Mesendoderm (in vitro differentiated cells): ENCODE data around the gene AURKA.
"Not testable (repeated sequence)": the region's sequence is repeated elsewhere in the genome, so short reads cannot be mapped to it uniquely, and the experiment has no call there.

ENCODE experiments used
- DNase-seq: peaks from one replicate; pipeline ENCODE4 v3.0.0; 2013
- H2AK5ac ChIP-seq: 2 replicates; pipeline ENCODE4 v1.6.1; 2013; ENCODE audit warnings: low read length, inconsistent platforms
- H2BK120ac ChIP-seq: 2 replicates; pipeline ENCODE4 v1.6.1; 2013; ENCODE audit warnings: low read depth, mild to moderate bottlenecking, low read length, moderate library complexity, mixed read lengths
- H2BK15ac ChIP-seq: replicated peaks from 2 replicates; pipeline ENCODE4 v1.6.1; 2013; ENCODE audit warnings: low read depth, mild to moderate bottlenecking, moderate library complexity
- H2BK5ac ChIP-seq: 2 replicates; pipeline ENCODE4 v1.6.1; 2013; ENCODE audit warnings: low read length, inconsistent platforms
- H3K18ac ChIP-seq: 2 replicates; pipeline ENCODE4 v1.6.1; 2013; ENCODE audit warnings: mild to moderate bottlenecking, low read length, mixed read lengths
- H3K23ac ChIP-seq: one replicate; pipeline ENCODE4 v1.6.1; 2013; ENCODE audit warnings: low read length
- H3K27ac ChIP-seq: 2 replicates; pipeline ENCODE4 v1.5.1; 2013; ENCODE audit warnings: low read depth, mild to moderate bottlenecking, inconsistent platforms, low read length, moderate library complexity
- H3K27me3 ChIP-seq: 2 replicates; pipeline ENCODE4 v1.6.1; 2013; ENCODE audit warnings: low read length, control low read depth, mild to moderate bottlenecking, inconsistent platforms; ENCODE audit not compliant: insufficient read depth, poor library complexity
- H3K36me3 ChIP-seq: 2 replicates; pipeline ENCODE4 v1.6.1; 2013; ENCODE audit warnings: low read length, inconsistent platforms; ENCODE audit not compliant: control insufficient read depth, insufficient read depth
- H3K4ac ChIP-seq: one replicate; pipeline ENCODE4 v1.6.1; 2013; ENCODE audit warnings: low read depth, mild to moderate bottlenecking, low read length, moderate library complexity
- H3K4me1 ChIP-seq: 2 replicates; pipeline ENCODE4 v1.6.1; 2013; ENCODE audit warnings: low read depth, low read length, inconsistent platforms; ENCODE audit not compliant: control insufficient read depth
- H3K4me2 ChIP-seq: 2 replicates; pipeline ENCODE4 v1.6.1; 2013; ENCODE audit warnings: low read length
- H3K4me3 ChIP-seq: 2 replicates; pipeline ENCODE4 v1.5.1; 2013; ENCODE audit warnings: mild to moderate bottlenecking, low read length
- H3K56ac ChIP-seq: one replicate; pipeline ENCODE4 v1.6.1; 2013; ENCODE audit warnings: low read length
- H3K79me1 ChIP-seq: 2 replicates; pipeline ENCODE4 v1.6.1; 2013; ENCODE audit warnings: low read length, inconsistent platforms
- H3K79me2 ChIP-seq: 2 replicates; pipeline ENCODE4 v1.6.1; 2013; ENCODE audit warnings: mild to moderate bottlenecking, low read length; ENCODE audit not compliant: control insufficient read depth, insufficient read depth
- H3K9ac ChIP-seq: 2 replicates; pipeline ENCODE4 v1.6.1; 2013; ENCODE audit warnings: low read length, inconsistent platforms
- H4K5ac ChIP-seq: one replicate; pipeline ENCODE4 v1.6.1; 2013; ENCODE audit warnings: low read length
- H4K8ac ChIP-seq: one replicate; pipeline ENCODE4 v1.6.1; 2013; ENCODE audit warnings: low read depth, mild to moderate bottlenecking, control low read depth, low read length, moderate library complexity
- WGBS: extraction: QIAGEN DNeasy Blood & Tissue Kit; methylation state at CpG from one replicate; pipeline ENCODE4 v1.1.7; 2013; ENCODE audit warnings: low lambda C conversion rate, missing lambda C conversion rate; ENCODE audit not compliant: insufficient coverage; ENCODE audit errors: extremely low coverage; 5-methylcytosine and 5-hydroxymethylcytosine counted together

Gene AURKA

DNA sequence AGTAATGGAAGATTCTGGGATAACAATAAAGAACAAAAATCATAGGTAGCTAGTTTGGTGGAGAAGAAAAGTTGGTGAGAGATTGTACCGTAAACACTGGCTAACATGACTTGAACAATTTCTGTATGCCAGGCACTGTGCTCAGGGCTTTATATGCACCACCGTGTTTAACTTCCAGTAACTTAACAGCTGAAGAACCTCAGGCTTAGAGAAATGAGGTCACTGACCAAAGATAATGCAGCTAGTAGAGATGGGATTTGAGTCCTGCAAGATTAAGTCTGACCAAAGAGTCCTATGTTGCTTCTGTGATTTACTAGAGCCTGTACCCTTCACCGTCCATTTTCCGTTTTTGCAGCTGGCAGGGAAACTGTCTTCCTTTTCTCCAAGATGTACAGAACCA, 3.2 kb upstream of the AURKA start:
- H2BK5ac ChIP-seq, result no peak overlapping the region
- H3K36me3 ChIP-seq, result peaks cover 20% of the 10 kb centered on the region
- H3K18ac ChIP-seq, result no peak overlapping the region
- H2BK15ac ChIP-seq, result no peak overlapping the region
- no peak overlapping the region for H2AK5ac ChIP-seq
- H3K79me1 ChIP-seq, result peaks cover 7% of the 10 kb centered on the region
- no CpG with 5 or more reads among the region's 4 CpGs for WGBS
- peaks cover 34% of the 10 kb centered on the region for H3K79me2 ChIP-seq
- no peak overlapping the region for H4K5ac ChIP-seq
- DNase-seq, result no peak
- H4K8ac ChIP-seq, result no peak overlapping the region
- no peak overlapping the region for H3K23ac ChIP-seq
- no peak overlapping the region for H3K4me3 ChIP-seq
- H3K4ac ChIP-seq, result no peak overlapping the region
- no peak overlapping the region for H3K4me2 ChIP-seq
- no peak overlapping the region for H3K9ac ChIP-seq
- H2BK120ac ChIP-seq, result no peak overlapping the region
- no peaks in the 10 kb centered on the region for H3K27me3 ChIP-seq
- no peak overlapping the region for H3K56ac ChIP-seq
- peaks cover 1% of the 10 kb centered on the region for H3K4me1 ChIP-seq
- H3K27ac ChIP-seq, result no peak overlapping the region

DNA sequence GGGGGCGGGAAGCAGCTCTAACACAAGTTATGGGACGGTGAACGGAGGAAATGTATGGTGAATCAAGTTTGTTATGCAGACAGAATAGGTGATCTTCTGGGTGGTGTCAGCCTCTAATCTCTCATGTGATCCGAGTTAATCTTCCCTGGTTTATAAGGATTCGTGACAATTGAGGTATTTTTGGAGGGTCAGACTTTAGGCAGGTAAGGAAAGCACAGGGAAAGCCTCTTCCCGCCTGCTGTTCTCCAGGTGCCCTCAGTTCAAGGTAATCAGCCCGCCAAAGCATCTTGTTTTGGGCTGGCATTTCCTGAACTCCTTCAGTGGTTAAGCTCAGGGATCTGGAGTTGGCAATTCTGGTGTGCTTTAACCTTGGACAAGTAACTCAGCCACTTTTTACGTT, 1.6 kb upstream of the AURKA start:
- Histone ChIP-seq H3K27ac (no peak overlapping the region), H3K4ac (no peak overlapping the region), H2BK5ac (no peak overlapping the region), H2BK15ac (no peak overlapping the region), H3K36me3 (peaks cover 19% of the 10 kb centered on the region), H3K27me3 (no peaks in the 10 kb centered on the region), H4K5ac (no peak overlapping the region), H3K18ac (no peak overlapping the region), H3K23ac (no peak overlapping the region), H2BK120ac (no peak overlapping the region), H3K79me1 (peaks cover 20% of the 10 kb centered on the region), H2AK5ac (no peak overlapping the region), H4K8ac (no peak overlapping the region), H3K56ac (peak overlapping the region; percentile 4), H3K4me3 (no peak overlapping the region), H3K4me1 (peaks cover 1% of the 10 kb centered on the region), H3K4me2 (peak overlapping the region; percentile 7), H3K79me2 (peaks cover 49% of the 10 kb centered on the region), H3K9ac (peak overlapping the region; percentile 92)
- no CpG with 5 or more reads among the region's 8 CpGs for whole genome bisulfite sequencing
- no peak for DNase-seq

DNA sequence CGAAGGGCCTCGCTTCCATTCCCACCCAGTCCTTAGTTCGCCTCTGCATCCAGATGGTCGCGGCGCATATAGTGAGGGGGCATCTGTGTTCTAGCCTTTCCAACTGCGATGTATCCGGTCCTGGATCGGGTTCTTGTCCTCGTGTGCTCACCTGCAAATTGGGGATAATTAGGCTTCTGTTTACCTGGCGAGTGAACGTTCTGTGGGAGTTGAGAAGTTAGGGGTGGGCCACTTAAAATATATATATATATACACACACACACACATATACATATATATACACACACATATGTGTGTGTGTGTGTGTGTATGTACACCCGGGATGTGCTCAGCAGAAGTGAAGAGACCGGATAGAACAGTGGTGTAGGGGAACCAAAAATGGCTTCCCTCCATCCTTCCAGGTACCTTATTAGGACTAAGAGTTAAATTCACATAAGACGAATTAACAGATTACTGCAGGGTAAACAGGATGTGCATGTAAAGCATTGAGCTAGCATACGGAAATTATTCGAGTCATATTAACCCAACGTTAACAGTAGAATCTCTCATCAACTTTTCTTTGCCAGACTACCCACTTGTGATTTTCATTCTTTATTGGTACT, 967 bp upstream of the AURKA start:
- Histone ChIP-seq H2BK15ac (no peak overlapping the region), H3K79me1 (peaks cover 23% of the 10 kb centered on the region), H3K79me2 (peaks cover 52% of the 10 kb centered on the region), H2AK5ac (no peak overlapping the region), H3K18ac (peak overlapping the region; percentile 89), H2BK120ac (no peak overlapping the region), H3K4ac (peak overlapping the region; percentile 94), H3K27ac (peak overlapping the region; percentile 79), H2BK5ac (peak overlapping the region; percentile 42), H3K36me3 (peaks cover 22% of the 10 kb centered on the region), H3K23ac (no peak overlapping the region), H3K56ac (peak overlapping the region; percentile 97), H3K9ac (peak overlapping the region; percentile 92), H4K5ac (no peak overlapping the region), H3K4me1 (peaks cover 1% of the 10 kb centered on the region), H3K27me3 (no peaks in the 10 kb centered on the region), H4K8ac (no peak overlapping the region), H3K4me2 (peak overlapping the region; percentile 32), H3K4me3 (peak overlapping the region; percentile 86)
- no CpG with 5 or more reads among the region's 18 CpGs for WGBS
- no peak for DNase-seq

DNA sequence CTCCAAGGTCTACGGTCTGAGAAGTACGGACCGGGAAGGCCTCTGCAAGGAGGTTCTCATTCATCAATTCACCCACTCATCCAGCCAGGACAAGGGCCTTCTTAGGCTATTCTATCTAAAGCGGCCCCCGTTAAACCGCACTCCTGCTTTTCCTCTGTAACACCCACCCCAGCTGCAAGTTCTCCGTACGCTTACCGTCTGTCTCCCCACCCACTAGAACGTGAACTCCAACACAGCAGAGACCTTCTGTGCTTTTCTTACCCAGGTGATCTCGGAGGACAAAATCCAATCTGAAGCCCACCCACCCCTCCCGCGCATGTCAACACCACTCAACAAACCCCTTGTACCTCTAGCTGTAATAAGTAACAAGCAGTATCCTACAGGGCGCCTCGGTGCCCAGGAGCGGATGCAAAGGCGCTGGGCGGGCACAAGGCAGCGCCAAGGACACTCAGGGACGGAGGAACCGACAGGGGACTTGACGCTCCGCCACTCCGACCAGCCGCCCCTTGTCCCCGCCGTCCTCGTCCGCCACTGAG, 351 bp downstream of the AURKA start:
- H2AK5ac ChIP-seq, result no peak overlapping the region
- H3K36me3 ChIP-seq, result peaks cover 15% of the 10 kb centered on the region
- H4K5ac ChIP-seq, result no peak overlapping the region
- peak overlapping the region; percentile 56 for H3K4me3 ChIP-seq
- H3K23ac ChIP-seq, result no peak overlapping the region
- H2BK5ac ChIP-seq, result peak overlapping the region; percentile 41
- no peaks in the 10 kb centered on the region for H3K27me3 ChIP-seq
- H3K27ac ChIP-seq, result no peak overlapping the region
- no peak overlapping the region for H2BK15ac ChIP-seq
- H3K4me2 ChIP-seq, result peak overlapping the region; percentile 61
- peaks cover 56% of the 10 kb centered on the region for H3K79me2 ChIP-seq
- peak overlapping the region; percentile 41 for H3K4ac ChIP-seq
- H4K8ac ChIP-seq, result no peak overlapping the region
- WGBS, result no CpG with 5 or more reads among the region's 29 CpGs
- H3K18ac ChIP-seq, result peak overlapping the region; percentile 72
- H3K4me1 ChIP-seq, result peaks cover 1% of the 10 kb centered on the region
- H2BK120ac ChIP-seq, result no peak overlapping the region
- peak overlapping the region; percentile 88 for H3K56ac ChIP-seq
- H3K9ac ChIP-seq, result peak overlapping the region; percentile 83
- DNase-seq, result no peak
- peaks cover 23% of the 10 kb centered on the region for H3K79me1 ChIP-seq

DNA sequence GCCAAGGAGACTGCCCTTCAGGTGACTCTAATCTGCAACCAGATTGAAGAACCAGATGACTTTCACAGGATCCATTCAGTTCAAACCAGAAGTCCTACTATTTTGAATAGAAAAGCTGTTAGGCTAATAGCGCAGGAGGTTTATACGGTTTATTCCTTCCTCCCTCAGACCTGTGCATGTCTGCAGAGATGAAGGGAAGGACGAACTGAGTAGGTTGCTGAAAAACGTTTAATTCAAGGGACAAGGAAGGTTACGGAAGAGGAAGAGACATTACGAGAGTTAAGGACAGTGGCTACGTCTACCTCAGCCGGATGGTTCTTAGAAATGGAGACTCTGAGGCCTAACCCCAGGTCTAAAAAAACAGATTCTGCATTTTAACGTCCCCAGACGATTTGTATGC, 978 bp downstream of the AURKA start:
- H3K4me1 ChIP-seq, result peaks cover 1% of the 10 kb centered on the region
- H3K79me1 ChIP-seq, result peaks cover 24% of the 10 kb centered on the region
- peaks cover 16% of the 10 kb centered on the region for H3K36me3 ChIP-seq
- H3K56ac ChIP-seq, result peak overlapping the region; percentile 88
- no peak overlapping the region for H2BK5ac ChIP-seq
- no peak overlapping the region for H3K18ac ChIP-seq
- H3K23ac ChIP-seq, result no peak overlapping the region
- H3K4ac ChIP-seq, result no peak overlapping the region
- peak overlapping the region; percentile 56 for H3K4me3 ChIP-seq
- H3K4me2 ChIP-seq, result peak overlapping the region; percentile 61
- no peak overlapping the region for H4K8ac ChIP-seq
- no CpG with 5 or more reads among the region's 10 CpGs for WGBS
- H3K27me3 ChIP-seq, result no peaks in the 10 kb centered on the region
- H2AK5ac ChIP-seq, result no peak overlapping the region
- no peak overlapping the region for H2BK120ac ChIP-seq
- peak; percentile 5 for DNase-seq
- H3K27ac ChIP-seq, result no peak overlapping the region
- no peak overlapping the region for H4K5ac ChIP-seq
- peaks cover 59% of the 10 kb centered on the region for H3K79me2 ChIP-seq
- H3K9ac ChIP-seq, result peak overlapping the region; percentile 83
- no peak overlapping the region for H2BK15ac ChIP-seq

DNA sequence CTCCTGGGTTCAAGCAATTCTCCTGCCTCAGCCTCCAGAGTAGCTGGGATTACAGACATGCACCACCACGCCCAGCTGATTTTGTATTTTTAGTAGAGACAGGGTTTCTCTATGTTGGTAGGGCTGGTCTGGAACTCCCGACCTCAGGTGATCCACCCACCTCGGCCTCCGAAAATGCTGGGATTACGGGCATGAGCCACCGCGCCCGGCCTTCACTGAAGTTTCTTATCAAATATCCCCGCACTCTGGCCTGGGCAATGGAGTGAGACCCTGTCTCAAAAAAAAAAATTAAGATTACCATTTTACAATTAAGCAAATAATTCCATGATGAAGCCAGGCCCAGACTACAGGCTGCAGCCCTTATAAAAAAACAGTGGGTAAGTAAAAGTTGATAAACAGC, 1.6 kb downstream of the AURKA start:
- WGBS, result no CpG with 5 or more reads among the region's 9 CpGs
- not testable (repeated sequence) for H2BK120ac ChIP-seq, H3K27me3 ChIP-seq, H3K4ac ChIP-seq, H3K18ac ChIP-seq, H3K27ac ChIP-seq, H3K23ac ChIP-seq, DNase-seq, H3K56ac ChIP-seq, H2BK15ac ChIP-seq, H4K8ac ChIP-seq, H2AK5ac ChIP-seq, H3K4me1 ChIP-seq, H2BK5ac ChIP-seq, H4K5ac ChIP-seq, H3K4me3 ChIP-seq, H3K4me2 ChIP-seq
- Histone ChIP-seq H3K36me3 (peaks cover 20% of the 10 kb centered on the region), H3K79me1 (peaks cover 28% of the 10 kb centered on the region), H3K9ac (peak overlapping the region; percentile 83), H3K79me2 (peaks cover 63% of the 10 kb centered on the region)
